A549 (cell line): ENCODE measurements around the gene UROC1.

Experiments used
- EP300 ChIP-seq, 2 experiments: fragments of >200 bp; sonication (Bioruptor Twin); formaldehyde crosslinking; IDR thresholded peaks; 2 replicates in 1 of 2; 3 replicates in 1 of 2; pipeline ENCODE4 v1.6.1; 2016 to 2017
- GATA3 ChIP-seq: IDR thresholded peaks from 2 replicates; pipeline ENCODE4 v1.6.1; 2012; ENCODE audit warnings: borderline replicate concordance
- JUNB ChIP-seq: fragments of >200 bp; sonication (Bioruptor Twin); formaldehyde crosslinking; IDR thresholded peaks from 2 replicates; pipeline ENCODE4 v1.6.1; 2016
- KDM5A ChIP-seq: fragments of 200-600 bp; sonication (generic); IDR thresholded peaks from 2 replicates; pipeline ENCODE4 v1.6.1; 2016; ENCODE audit warnings: antibody characterized with exemption, mild to moderate bottlenecking
- TF ChIP-seq, protein P1 (sequence below): fragments of >200 bp; sonication (Bioruptor Twin); formaldehyde crosslinking; IDR thresholded peaks from 3 replicates; pipeline ENCODE4 v1.5.1; 2016

- no peak for TF ChIP-seq JUNB
- TF ChIP-seq KDM5A: no peak
- TF ChIP-seq EP300 (IDR thresholded peaks at IDR 0.05): no peak
- TF ChIP-seq, protein P1, sequence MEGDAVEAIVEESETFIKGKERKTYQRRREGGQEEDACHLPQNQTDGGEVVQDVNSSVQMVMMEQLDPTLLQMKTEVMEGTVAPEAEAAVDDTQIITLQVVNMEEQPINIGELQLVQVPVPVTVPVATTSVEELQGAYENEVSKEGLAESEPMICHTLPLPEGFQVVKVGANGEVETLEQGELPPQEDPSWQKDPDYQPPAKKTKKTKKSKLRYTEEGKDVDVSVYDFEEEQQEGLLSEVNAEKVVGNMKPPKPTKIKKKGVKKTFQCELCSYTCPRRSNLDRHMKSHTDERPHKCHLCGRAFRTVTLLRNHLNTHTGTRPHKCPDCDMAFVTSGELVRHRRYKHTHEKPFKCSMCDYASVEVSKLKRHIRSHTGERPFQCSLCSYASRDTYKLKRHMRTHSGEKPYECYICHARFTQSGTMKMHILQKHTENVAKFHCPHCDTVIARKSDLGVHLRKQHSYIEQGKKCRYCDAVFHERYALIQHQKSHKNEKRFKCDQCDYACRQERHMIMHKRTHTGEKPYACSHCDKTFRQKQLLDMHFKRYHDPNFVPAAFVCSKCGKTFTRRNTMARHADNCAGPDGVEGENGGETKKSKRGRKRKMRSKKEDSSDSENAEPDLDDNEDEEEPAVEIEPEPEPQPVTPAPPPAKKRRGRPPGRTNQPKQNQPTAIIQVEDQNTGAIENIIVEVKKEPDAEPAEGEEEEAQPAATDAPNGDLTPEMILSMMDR: no peak
- no peak for TF ChIP-seq GATA3
These were observed 78.8 kb downstream of the UROC1 start for GRCh38 chr3:126438746-126439145.
